HEK293 (cell line): ENCODE data around the gene KREMEN2.
A peak's percentile ranks its signal among the peaks of the same experiment; 100 is the strongest.

ENCODE experiments used
- CTCF ChIA-PET: fragments of 350-600 bp; formaldehyde crosslinking; extraction: SDS; loops from one replicate; lab custom pipeline; 2021; ENCODE audit warnings: antibody characterized with exemption; lab: Yijun Ruan, JAX
- POLR2A ChIA-PET: fragments of 300-600 bp; formaldehyde crosslinking; extraction: SDS; loops from one replicate; lab custom pipeline; 2020; ENCODE audit warnings: antibody characterized with exemption, inconsistent platforms; lab: Yijun Ruan, JAX
- H3K27ac ChIP-seq: fragments of 200-500 bp; sonication (Bioruptor generic); 2 replicates; pipeline ENCODE4 v1.5.1; 2014; ENCODE audit warnings: low read depth, low read length, control low read depth, inconsistent platforms; ENCODE audit errors: extremely low read depth
- H3K36me3 ChIP-seq, 2 experiments: fragments of 200-500 bp in 1 of 2; sonication (Bioruptor generic) in 1 of 2; 1 replicate in 1 of 2; 2 replicates in 1 of 2; pipeline ENCODE4 v1.5.1; 2014 to 2017; ENCODE audit warnings: inconsistent platforms in 2 of 2, low read length in 2 of 2; ENCODE audit not compliant: control insufficient read depth in 2 of 2, insufficient read depth in 1 of 2
- H3K4me1 ChIP-seq: fragments of 200-500 bp; sonication (Bioruptor generic); 2 replicates; pipeline ENCODE4 v1.5.1; 2014; ENCODE audit warnings: mild to moderate bottlenecking, low read length, inconsistent platforms; ENCODE audit not compliant: control insufficient read depth, insufficient read depth
- H3K4me3 ChIP-seq: 2 replicates; pipeline ENCODE4 v1.5.1; 2011; ENCODE audit warnings: low read depth, mild to moderate bottlenecking, control low read depth, low read length, moderate library complexity
- H3K9me3 ChIP-seq: fragments of 200-500 bp; sonication (Bioruptor generic); 2 replicates; pipeline ENCODE4 v1.5.1; 2014; ENCODE audit warnings: low read depth, low read length, inconsistent platforms; ENCODE audit not compliant: control insufficient read depth, insufficient read depth
- GLIS1 ChIP-seq: fragments of 450-650 bp; formaldehyde crosslinking; IDR thresholded peaks from 2 replicates; pipeline ENCODE4 v1.5.1; 2016; ENCODE audit warnings: missing biosample characterization, missing genetic modification characterization
- IKZF3 ChIP-seq: fragments of 450-650 bp; IDR thresholded peaks from 2 replicates; pipeline ENCODE4 v1.5.0; 2018; ENCODE audit warnings: missing biosample characterization, mild to moderate bottlenecking, missing genetic modification characterization, moderate library complexity
- MEIS1 ChIP-seq: sonication (generic); formaldehyde crosslinking; IDR thresholded peaks from 2 replicates; pipeline ENCODE4 v1.8.1; 2022; ENCODE audit warnings: missing genetic modification reagents, mild to moderate bottlenecking, borderline replicate concordance
- MYNN ChIP-seq: fragments of 450-650 bp; formaldehyde crosslinking; IDR thresholded peaks from 2 replicates; pipeline ENCODE4 v1.5.1; 2016; ENCODE audit warnings: missing biosample characterization, missing genetic modification characterization, borderline replicate concordance
- OVOL3 ChIP-seq: fragments of 450-650 bp; formaldehyde crosslinking; IDR thresholded peaks from 2 replicates; pipeline ENCODE4 v1.5.1; 2016; ENCODE audit warnings: missing biosample characterization, missing genetic modification characterization
- PATZ1 ChIP-seq: fragments of 450-650 bp; formaldehyde crosslinking; IDR thresholded peaks from 2 replicates; pipeline ENCODE4 v1.5.1; 2016; ENCODE audit warnings: missing biosample characterization, missing genetic modification characterization
- SP3 ChIP-seq: fragments of 450-650 bp; formaldehyde crosslinking; IDR thresholded peaks from 2 replicates; pipeline ENCODE4 v1.5.1; 2016; ENCODE audit warnings: missing biosample characterization, missing genetic modification characterization
- TSHZ1 ChIP-seq: fragments of 450-650 bp; formaldehyde crosslinking; IDR thresholded peaks from 2 replicates; pipeline ENCODE4 v1.5.1; 2016; ENCODE audit warnings: missing biosample characterization, missing genetic modification characterization, borderline replicate concordance
- ZBTB1 ChIP-seq: fragments of 450-650 bp; formaldehyde crosslinking; IDR thresholded peaks from 2 replicates; pipeline ENCODE4 v1.5.1; 2016; ENCODE audit warnings: missing biosample characterization, missing genetic modification characterization
- ZBTB11 ChIP-seq: fragments of 450-650 bp; formaldehyde crosslinking; conservative IDR thresholded peaks from 2 replicates; pipeline ENCODE4 v1.5.1; 2016; ENCODE audit warnings: low read depth, missing biosample characterization, missing genetic modification characterization
- ZBTB21 ChIP-seq: fragments of 450-650 bp; formaldehyde crosslinking; IDR thresholded peaks from 2 replicates; pipeline ENCODE4 v1.5.1; 2017; ENCODE audit warnings: missing biosample characterization, missing genetic modification characterization
- ZBTB48 ChIP-seq: fragments of 450-650 bp; formaldehyde crosslinking; IDR thresholded peaks from 2 replicates; pipeline ENCODE4 v1.5.1; 2016; ENCODE audit warnings: missing biosample characterization, missing genetic modification characterization
- ZBTB7A ChIP-seq: fragments of 450-650 bp; formaldehyde crosslinking; IDR thresholded peaks from 2 replicates; pipeline ENCODE4 v1.5.1; 2016; ENCODE audit warnings: low read depth, missing biosample characterization, missing genetic modification characterization
- ZEB2 ChIP-seq: fragments of 450-650 bp; formaldehyde crosslinking; IDR thresholded peaks from 2 replicates; pipeline ENCODE4 v1.5.1; 2016; ENCODE audit warnings: missing biosample characterization, missing genetic modification characterization
- ZFP3 ChIP-seq: fragments of 450-650 bp; formaldehyde crosslinking; IDR thresholded peaks from 2 replicates; pipeline ENCODE4 v1.5.1; 2016; ENCODE audit warnings: low read depth, missing biosample characterization, missing genetic modification characterization
- ZNF175 ChIP-seq: fragments of 450-650 bp; formaldehyde crosslinking; IDR thresholded peaks from 2 replicates; pipeline ENCODE4 v1.5.1; 2016; ENCODE audit warnings: missing biosample characterization, missing genetic modification characterization
- ZNF202 ChIP-seq: fragments of 450-650 bp; formaldehyde crosslinking; IDR thresholded peaks from 2 replicates; pipeline ENCODE4 v1.5.1; 2016; ENCODE audit warnings: missing biosample characterization, missing genetic modification characterization, borderline replicate concordance
- ZNF48 ChIP-seq: fragments of 450-650 bp; formaldehyde crosslinking; IDR thresholded peaks from 2 replicates; pipeline ENCODE4 v1.5.1; 2016; ENCODE audit warnings: missing biosample characterization, missing genetic modification characterization
- ZNF529 ChIP-seq: fragments of 450-650 bp; formaldehyde crosslinking; IDR thresholded peaks from 2 replicates; pipeline ENCODE4 v1.5.1; 2017; ENCODE audit warnings: missing genetic modification characterization, missing biosample characterization; ENCODE audit not compliant: insufficient replicate concordance
- ZNF596 ChIP-seq: fragments of 450-650 bp; IDR thresholded peaks from 2 replicates; pipeline ENCODE4 v1.5.0; 2018; ENCODE audit warnings: missing biosample characterization, mild to moderate bottlenecking, missing genetic modification characterization, moderate library complexity
- ZNF623 ChIP-seq: fragments of 450-650 bp; formaldehyde crosslinking; IDR thresholded peaks from 2 replicates; pipeline ENCODE4 v1.5.1; 2016; ENCODE audit warnings: missing biosample characterization, missing genetic modification characterization
- ZNF639 ChIP-seq: fragments of 450-650 bp; formaldehyde crosslinking; IDR thresholded peaks from 2 replicates; pipeline ENCODE4 v1.5.1; 2016; ENCODE audit warnings: missing biosample characterization, missing genetic modification characterization
- ZNF768 ChIP-seq: fragments of 450-650 bp; formaldehyde crosslinking; IDR thresholded peaks from 2 replicates; pipeline ENCODE4 v1.5.1; 2018; ENCODE audit warnings: missing biosample characterization, mild to moderate bottlenecking, missing genetic modification characterization
- ZNF791 ChIP-seq: fragments of 450-650 bp; formaldehyde crosslinking; IDR thresholded peaks from 2 replicates; pipeline ENCODE4 v1.5.1; 2016; ENCODE audit warnings: missing biosample characterization, missing genetic modification characterization
- ZNF830 ChIP-seq: fragments of 450-650 bp; IDR thresholded peaks from 2 replicates; pipeline ENCODE4 v1.5.0; 2018; ENCODE audit warnings: missing biosample characterization, missing genetic modification characterization, low read depth, mild to moderate bottlenecking, moderate library complexity
- ZNF837 ChIP-seq: fragments of 450-650 bp; formaldehyde crosslinking; IDR thresholded peaks from 2 replicates; pipeline ENCODE4 v1.5.1; 2016; ENCODE audit warnings: missing biosample characterization, missing genetic modification characterization
- ZSCAN30 ChIP-seq: fragments of 450-650 bp; IDR thresholded peaks from 2 replicates; pipeline ENCODE4 v1.5.1; 2018; ENCODE audit warnings: missing biosample characterization, mild to moderate bottlenecking, missing genetic modification characterization, moderate library complexity

KREMEN2 gene

GRCh38 chr16:2973093-2973492 lies 9.0 kb downstream of the KREMEN2 start (continued):
- peak; percentile 39 for TF ChIP-seq PATZ1 (tag by site-specific recombination)
- no peak for TF ChIP-seq ZBTB7A
- no peak for TF ChIP-seq ZNF529 (tag by site-specific recombination)
- no peak for TF ChIP-seq MEIS1 (CRISPR knock-in tag)
- TF ChIP-seq GLIS1 (tag by site-specific recombination): peak; percentile 69
- 0 out of 2 replicates have a peak, but pooled peaks have one; percentile 13 for TF ChIP-seq ZBTB11
- 0 out of 2 replicates have a peak, but pooled peaks have one; percentile 53 for TF ChIP-seq ZNF837 (tag by site-specific recombination)
- no peak for TF ChIP-seq ZNF48 (tag by site-specific recombination)
- no peak for TF ChIP-seq ZBTB21 (tag by site-specific recombination)
- TF ChIP-seq ZFP3 (tag by site-specific recombination): no peak
- peak; percentile 41; the same call in 1 of the 2 replicates for TF ChIP-seq ZEB2
- TF ChIP-seq IKZF3: peak; percentile 65; the same call in 1 of the 2 replicates

- H3K36me3 ChIP-seq: peaks cover 2 to 76% of the 10 kb centered on the region in 2 experiments; a peak in 2 of 3 replicates
- ChIA-PET CTCF (interaction anchor here (0.6 kb wide), 1 partner anchor 1554 kb away, joined by 3 read pairs; no protein-coding TSS in a partner anchor), POLR2A (interaction anchor here (0.7 to 2.5 kb wide), 7 partner anchors 8 to 91 kb away, joined by 3 to 17 read pairs (median 3); partner anchors contain the start of genes FLYWCH2, HCFC1R1 and TNFRSF12A)
- no peaks in the 10 kb centered on the region for H3K9me3 ChIP-seq
- peak overlapping the region; percentile 45; the same call in 1 of the 2 replicates for H3K27ac ChIP-seq
- peaks cover 9% of the 10 kb centered on the region for H3K4me1 ChIP-seq
- H3K4me3 ChIP-seq: no peak overlapping the region
- TF ChIP-seq ZNF639 (tag by site-specific recombination) (no peak), ZBTB48 (tag by site-specific recombination) (peak; percentile 77; the same call in 1 of the 2 replicates), ZSCAN30 (no peak), OVOL3 (tag by site-specific recombination) (no peak), ZNF791 (tag by site-specific recombination) (no peak), TSHZ1 (tag by site-specific recombination) (no peak), ZEB2 (no peak), ZBTB1 (tag by site-specific recombination) (no peak), ZNF175 (tag by site-specific recombination) (no peak), MYNN (tag by site-specific recombination) (no peak), ZNF623 (tag by site-specific recombination) (no peak), ZNF202 (tag by site-specific recombination) (no peak), ZNF830 (no peak), ZNF596 (tag by site-specific recombination) (no peak), ZNF768 (tag by site-specific recombination) (no peak), SP3 (no peak)
Measured at GRCh38 chr16:2973605-2974318, 9.7 kb downstream of the KREMEN2 start.
